GM12878 (cell line): ENCODE data around the gene CXCL1. TPM values are rescaled to one million over a fixed set of nuclear protein-coding genes. Genes with fewer than 3 reads are reported as not detected.

Source experiments
- ATAC-seq: fragments of 200-7000 bp; cut with Tn5 transposase; 3 replicates; pipeline ENCODE4 v1.9.1; 2020; ENCODE audit warnings: mild to moderate bottlenecking, moderate library complexity
- BruUV-seq: library from RNA; stranded (reverse); fragments of 400-500 nt; replicated peaks from 2 replicates; lab custom pipeline; 2021; lab: Mats Ljungman, UMichigan
- CTCF ChIA-PET: fragments of 300-600 bp; sonication (Branson Sonifier 250); formaldehyde crosslinking; extraction: SDS; loops from one replicate; lab custom pipeline; 2021; ENCODE audit warnings: inconsistent platforms; lab: Yijun Ruan, JAX
- POLR2A ChIA-PET: fragments of 350-600 bp; formaldehyde crosslinking; extraction: SDS; loops from one replicate; lab custom pipeline; 2021; ENCODE audit warnings: inconsistent platforms; lab: Charles Lee
- RAD21 ChIA-PET: fragments of 300-600 bp; sonication (Branson Sonifier 250); formaldehyde crosslinking; loops from one replicate; lab custom pipeline; 2023; ENCODE audit warnings: antibody characterized with exemption; ENCODE audit not compliant: unreplicated experiment; lab: Charles Lee
- SMC1A ChIA-PET: fragments of 300-600 bp; sonication (Branson Sonifier 250); formaldehyde crosslinking; loops from one replicate; lab custom pipeline; 2023; ENCODE audit not compliant: unreplicated experiment, uncharacterized antibody; lab: Charles Lee
- DNase-seq: peaks from one replicate; pipeline ENCODE4 v3.0.0-alpha.2; 2011; ENCODE audit warnings: low read depth, low spot score
- FAIRE-seq: peaks from 3 replicates; lab custom pipeline; 2011; peaks lifted over from hg19 to GRCh38; lab: Jason Lieb, UNC
- H2AFZ ChIP-seq: 2 replicates; pipeline ENCODE4 v1.6.0; 2011; ENCODE audit warnings: low read depth, low read length, control low read depth; ENCODE audit not compliant: control insufficient read depth
- H3K27ac ChIP-seq: 2 replicates; pipeline ENCODE4 v1.5.1; 2011; ENCODE audit warnings: control low read depth; ENCODE audit not compliant: control insufficient read depth, insufficient read depth
- H3K27me3 ChIP-seq, 2 experiments: replicated peaks in 1 of 2; 2 replicates each; pipeline versions ENCODE4 v1.6.0 to v1.6.1; 2011; ENCODE audit warnings: low read length in 1 of 2; ENCODE audit not compliant: control insufficient read depth in 2 of 2, insufficient read depth in 2 of 2
- H3K36me3 ChIP-seq, 2 experiments: 2 replicates each; pipeline ENCODE4 v1.5.1; 2011; ENCODE audit warnings: low read length in 1 of 2; ENCODE audit not compliant: control insufficient read depth in 2 of 2, insufficient read depth in 2 of 2
- H3K4me1 ChIP-seq: 2 replicates; pipeline ENCODE4 v1.6.1; 2011; ENCODE audit warnings: mild to moderate bottlenecking, low read length, moderate library complexity, mixed read lengths; ENCODE audit not compliant: control insufficient read depth, insufficient read depth
- H3K4me2 ChIP-seq: 2 replicates; pipeline ENCODE4 v1.6.0; 2011; ENCODE audit warnings: control low read depth; ENCODE audit not compliant: control insufficient read depth, insufficient read depth
- H3K4me3 ChIP-seq: fragments of 200-600 bp; sonication (generic); 2 replicates; pipeline ENCODE4 v1.5.1; 2016
- H3K79me2 ChIP-seq: 2 replicates; pipeline ENCODE4 v1.6.0; 2011; ENCODE audit warnings: low read length; ENCODE audit not compliant: control insufficient read depth, insufficient read depth
- H3K9ac ChIP-seq: 2 replicates; pipeline ENCODE4 v1.8.0; 2011; ENCODE audit warnings: low read length, control low read depth, mixed read lengths; ENCODE audit not compliant: control insufficient read depth, insufficient read depth
- H3K9me3 ChIP-seq: replicated peaks from 3 replicates; pipeline ENCODE4 v1.5.1; 2011; ENCODE audit warnings: mild to moderate bottlenecking, low read length; ENCODE audit not compliant: control insufficient read depth, insufficient read depth
- H4K20me1 ChIP-seq: 2 replicates; pipeline ENCODE4 v1.6.0; 2011; ENCODE audit not compliant: control insufficient read depth, insufficient read depth
- BHLHE40 ChIP-seq, 2 experiments: fragments of 450-650 bp in 1 of 2; IDR thresholded peaks; 2 replicates each; pipeline ENCODE4 v1.6.1; 2011 to 2017; ENCODE audit warnings: low read depth in 2 of 2, borderline replicate concordance in 1 of 2, improper control_type of control experiment in 1 of 2, low read length in 1 of 2, mild to moderate bottlenecking in 1 of 2
- DPF2 ChIP-seq: fragments of 450-650 bp; IDR thresholded peaks from 2 replicates; pipeline ENCODE4 v1.6.1; 2017; ENCODE audit warnings: mild to moderate bottlenecking
- EZH2 ChIP-seq: IDR thresholded peaks from 2 replicates; pipeline ENCODE4 v1.6.1; 2012; ENCODE audit warnings: low read depth, mild to moderate bottlenecking, control low read depth, inconsistent platforms, low read length, borderline replicate concordance; ENCODE audit not compliant: control insufficient read depth
- KDM1A ChIP-seq: fragments of 200-600 bp; sonication (generic); IDR thresholded peaks from 2 replicates; pipeline ENCODE4 v1.6.1; 2016; ENCODE audit warnings: borderline replicate concordance
- NR2F1 ChIP-seq: fragments of 450-650 bp; conservative IDR thresholded peaks from 2 replicates; pipeline ENCODE4 v1.6.1; 2017; ENCODE audit warnings: mild to moderate bottlenecking
- POU2F2 ChIP-seq: IDR thresholded peaks from 3 replicates; pipeline ENCODE4 v1.6.1; 2011; ENCODE audit warnings: low read depth, mild to moderate bottlenecking, low read length, borderline replicate concordance
- RAD51 ChIP-seq: fragments of 450-650 bp; IDR thresholded peaks from 2 replicates; pipeline ENCODE4 v1.6.1; 2016; ENCODE audit warnings: moderate library complexity, mild to moderate bottlenecking, inconsistent platforms
- RUNX3 ChIP-seq: IDR thresholded peaks from 2 replicates; pipeline ENCODE4 v1.6.1; 2012; ENCODE audit warnings: low read length, inconsistent platforms
- SIN3A ChIP-seq: IDR thresholded peaks from 2 replicates; pipeline ENCODE4 v1.6.1; 2012; ENCODE audit warnings: low read depth, low read length, improper control_type of control experiment
- SIX5 ChIP-seq: IDR thresholded peaks from 2 replicates; pipeline ENCODE4 v1.6.1; 2011; ENCODE audit warnings: mild to moderate bottlenecking, low read depth, low read length, moderate library complexity; ENCODE audit not compliant: severe bottlenecking
- SMC3 ChIP-seq: IDR thresholded peaks from 2 replicates; pipeline ENCODE4 v1.6.1; 2011; ENCODE audit warnings: low read length, improper control_type of control experiment, borderline replicate concordance
- SP1 ChIP-seq: IDR thresholded peaks from one replicate; pipeline ENCODE4 v1.6.1; 2011; ENCODE audit warnings: low read depth, low read length
- STAT3 ChIP-seq: IDR thresholded peaks from 2 replicates; pipeline ENCODE4 v1.6.1; 2011; ENCODE audit warnings: low read depth, low read length, improper control_type of control experiment
- TCF12 ChIP-seq: IDR thresholded peaks from 2 replicates; pipeline ENCODE4 v1.6.1; 2011; ENCODE audit warnings: low read depth, mild to moderate bottlenecking, low read length
- TCF7 ChIP-seq: IDR thresholded peaks from 2 replicates; pipeline ENCODE4 v1.6.1; 2014; ENCODE audit warnings: antibody characterized with exemption, borderline replicate concordance
- YY1 ChIP-seq: IDR thresholded peaks from 2 replicates; pipeline ENCODE4 v1.6.1; 2011; ENCODE audit warnings: low read depth, mild to moderate bottlenecking, low read length
- ZBTB33 ChIP-seq: fragments of 450-650 bp; IDR thresholded peaks from 2 replicates; pipeline ENCODE4 v1.6.1; 2017; ENCODE audit warnings: mild to moderate bottlenecking
- WGBS: methylation state at CpG from one replicate; pipeline ENCODE4 v1.1.6; 2016; ENCODE audit warnings: low lambda C conversion rate; ENCODE audit not compliant: insufficient replicate concordance, insufficient coverage; ENCODE audit errors: missing lambda C conversion rate; 5-methylcytosine and 5-hydroxymethylcytosine counted together
- in situ Hi-C: fragments of 300-500 bp; cut with MboI; formaldehyde crosslinking; loops from 9 replicates; pipeline ENCODE4 v1.14.3; 2018; ENCODE audit warnings: mixed read lengths
- intact Hi-C: fragments of 100-400 bp; cut with micrococcal nuclease; formaldehyde crosslinking; loops from one replicate; pipeline ENCODE4 v1.14.2; 2022; ENCODE audit not compliant: unreplicated experiment
- polyA plus RNA-seq, 11 experiments: library from polyadenylated mRNA; depleted of rRNA in 4 of 11; unstranded in 6 of 11; stranded (reverse) in 5 of 11; fragments of >200 nt; fragmentation: Nextera tagmentation in 4 of 11; fragmentation: Illumina TruSeq in 1 of 11; extraction: Ambion mirVana in 4 of 11; extraction: Trizol in 1 of 11; gene quantifications; 1 replicate in 1 of 11; 2 replicates in 10 of 11; pipeline versions ENCODE4 v1.2.1 to v1.2.3, GENCODE V29; 2011 to 2016; ENCODE audit warnings: inconsistent platforms in 2 of 11, missing spikeins in 2 of 11, low read depth in 1 of 11
- total RNA-seq, 4 experiments: library from RNA; depleted of rRNA in 3 of 4; stranded (reverse); fragments of >200 nt in 3 of 4; fragmentation: Illumina TruSeq in 1 of 4; extraction: Trizol in 1 of 4; gene quantifications; 2 replicates each; pipeline versions ENCODE4 v1.2.1 to v1.2.3, GENCODE V29; 2013 to 2021

The CXCL1 gene
- total and polyA plus RNA-seq, 10 of the 15 experiments (the other 5 are each of a cell fraction or from before 2014, with no cell fraction given): not detected

DNA sequence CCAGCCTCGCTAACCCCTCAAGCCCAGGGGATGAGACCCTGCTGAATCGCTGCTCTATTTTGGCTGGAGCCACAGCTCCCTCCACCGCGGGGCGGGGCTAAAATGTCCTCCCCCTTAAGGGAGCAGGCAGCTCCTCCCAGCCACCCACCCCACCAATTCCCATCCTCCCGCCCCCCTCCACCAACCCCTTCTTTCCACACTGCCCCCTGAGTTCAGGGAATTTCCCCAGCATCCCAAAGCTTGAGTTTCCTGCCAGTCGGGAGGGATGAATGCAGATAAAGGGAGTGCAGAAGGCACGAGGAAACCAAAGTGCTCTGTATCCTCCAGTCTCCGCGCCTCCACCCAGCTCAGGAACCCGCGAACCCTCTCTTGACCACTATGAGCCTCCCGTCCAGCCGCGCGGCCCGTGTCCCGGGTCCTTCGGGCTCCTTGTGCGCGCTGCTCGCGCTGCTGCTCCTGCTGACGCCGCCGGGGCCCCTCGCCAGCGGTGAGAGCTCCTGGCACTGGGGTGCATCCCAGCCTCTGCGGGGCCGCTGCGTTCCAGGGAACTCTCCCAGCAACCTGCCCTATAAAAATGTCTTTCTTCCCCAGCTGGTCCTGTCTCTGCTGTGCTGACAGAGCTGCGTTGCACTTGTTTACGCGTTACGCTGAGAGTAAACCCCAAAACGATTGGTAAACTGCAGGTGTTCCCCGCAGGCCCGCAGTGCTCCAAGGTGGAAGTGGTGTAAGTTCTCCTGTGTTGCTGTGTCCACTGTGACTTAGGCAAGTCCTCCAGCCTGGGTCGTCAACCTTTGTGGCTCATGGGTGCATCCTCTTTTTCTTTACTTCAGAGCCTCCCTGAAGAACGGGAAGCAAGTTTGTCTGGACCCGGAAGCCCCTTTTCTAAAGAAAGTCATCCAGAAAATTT lies 32.6 kb upstream of the CXCL1 start, which contains the start of gene CXCL6:
Gene CXCL6 (plus strand): TSS at position 306 of the 907 bp plus-strand sequence. CDS start 73 bp downstream, at position 379.
- Histone ChIP-seq H3K4me2 (no peak within 1 kb of the TSS), H3K79me2 (no peaks in the 10 kb centered on the region), H3K27me3 (peaks cover 0 to 3% of the 10 kb centered on the region in 2 experiments; a peak in 3 of 4 replicates), H4K20me1 (no peaks in the 10 kb centered on the region), H3K9me3 (no peaks in the 10 kb centered on the region), H3K4me1 (no peaks in the 10 kb centered on the region), H3K9ac (no peak within 1 kb of the TSS), H3K27ac (no peak within 1 kb of the TSS), H3K36me3 (no peaks in the 10 kb centered on the region), H3K4me3 (no peak within 1 kb of the TSS), H2AFZ (no peak within 1 kb of the TSS)
- no peak for ATAC-seq
- no peak for TF ChIP-seq SMC3
- TF ChIP-seq RAD51: no peak
- TF ChIP-seq POU2F2: no peak
- no peak for TF ChIP-seq SIX5
- TF ChIP-seq STAT3: no peak
- TF ChIP-seq TCF12: no peak
- WGBS: 34% methylated on average over 38 of the region's 41 CpGs
- POLR2A ChIA-PET: no interaction called here
- no peak for FAIRE-seq
- in situ Hi-C loops (no loop called here), intact Hi-C loops (no loop called here)
- SMC1A ChIA-PET: no interaction called here
- RAD21 ChIA-PET: no interaction called here
- no TSS peak for BruUV-seq
- CTCF ChIA-PET: no interaction called here
- no peak for DNase-seq

DNA sequence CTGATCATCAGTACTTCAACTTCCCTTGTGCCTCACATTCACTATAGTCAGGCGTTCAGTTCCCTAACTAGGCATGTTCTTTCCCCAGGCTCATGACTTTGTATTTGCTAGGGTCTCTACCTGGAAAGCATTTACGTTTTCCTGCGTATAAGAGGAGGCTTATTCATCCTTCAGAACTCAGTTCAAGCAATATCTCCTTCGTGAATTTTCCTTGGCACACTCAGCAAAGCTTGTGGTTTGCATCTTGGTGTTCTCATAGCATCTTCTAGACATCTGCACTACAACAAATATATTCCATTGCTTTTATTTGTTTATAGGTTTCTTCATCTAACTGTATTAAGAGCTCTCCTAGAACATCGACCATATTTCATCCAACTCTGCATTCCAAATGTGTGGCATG lies 30.1 kb upstream of the CXCL1 start:
- Histone ChIP-seq H3K27me3 (peaks cover 0 to 3% of the 10 kb centered on the region in 2 experiments; a peak in 3 of 4 replicates), H3K4me1 (no peaks in the 10 kb centered on the region), H3K36me3 (no peaks in the 10 kb centered on the region), H3K9me3 (no peaks in the 10 kb centered on the region), H3K9ac (no peak overlapping the region), H3K4me3 (no peak overlapping the region), H2AFZ (no peak overlapping the region), H4K20me1 (no peaks in the 10 kb centered on the region), H3K4me2 (no peak overlapping the region), H3K27ac (no peak overlapping the region), H3K79me2 (no peaks in the 10 kb centered on the region)
- BruUV-seq: no TSS peak
- FAIRE-seq: no peak
- DNase-seq: no peak
- 6% methylated on average over 5 of the region's 5 CpGs for WGBS
- RAD21 ChIA-PET: interaction anchor here (0.6 kb wide), 1 partner anchor 127 kb away, joined by 3 read pairs; no protein-coding TSS in a partner anchor
- CTCF ChIA-PET: no interaction called here
- no peak for ATAC-seq
- POLR2A ChIA-PET: no interaction called here
- in situ Hi-C loops (no loop called here), intact Hi-C loops (no loop called here)
- SMC1A ChIA-PET: no interaction called here
- TF ChIP-seq KDM1A (no peak), DPF2 (no peak), ZBTB33 (no peak), EZH2 (no peak), TCF7 (no peak), YY1 (no peak), BHLHE40 (IDR thresholded peaks at IDR 0.05; ENCODE audit: borderline replicate concordance in 1 of 2, low read depth in 2 of 2, low read length in 1 of 2) (no peak), SP1 (no peak), NR2F1 (no peak), SIN3A (no peak), RUNX3 (no peak)
